Measurements from ENCODE around the gene MLXIPL.
A peak's percentile ranks its signal among the peaks of the same experiment; 100 is the strongest.
"Not testable (repeated sequence)": the region's sequence is repeated elsewhere in the genome, so short reads cannot be mapped to it uniquely, and the experiment has no call there.

Gene MLXIPL

GRCh38 chr7:73557397-73558257 lies 66.7 kb downstream of the MLXIPL start, which contains the start of gene BCL7B:
Gene BCL7B (minus strand): TSS chr7:73557690. CDS start chr7:73557578, 112 bp downstream.
- no peak for DNase-seq (ENCODE audit: low read depth)
- TF ChIP-seq CTCF (conservative IDR thresholded peaks at IDR 0.05; ENCODE audit: low read depth, low read length) = no peak
- peak within 1 kb of the TSS; percentile 89 for H3K4me3 ChIP-seq (ENCODE audit: low read length)

GRCh38 chr7:73557108-73557396 lies 67.3 kb downstream of the MLXIPL start:
- H3K4me3 ChIP-seq (ENCODE audit: low read length) = peak overlapping the region; percentile 89
- TF ChIP-seq CTCF (conservative IDR thresholded peaks at IDR 0.05; ENCODE audit: low read depth, low read length) = no peak
- DNase-seq (ENCODE audit: low read depth) = peak; percentile 61

GRCh38 chr7:73556208-73557107 lies 67.9 kb downstream of the MLXIPL start:
- TF ChIP-seq CTCF (conservative IDR thresholded peaks at IDR 0.05; ENCODE audit: low read depth, low read length) = no peak
- no peak for DNase-seq (ENCODE audit: low read depth)
- peak overlapping the region; percentile 89 for H3K4me3 ChIP-seq (ENCODE audit: low read length)

GRCh38 chr7:73555411-73555982 lies 68.8 kb downstream of the MLXIPL start:
- H3K4me3 ChIP-seq (ENCODE audit: low read length) = no peak overlapping the region
- no peak for TF ChIP-seq CTCF (conservative IDR thresholded peaks at IDR 0.05; ENCODE audit: low read depth, low read length)
- DNase-seq (ENCODE audit: low read depth) = no peak

GRCh38 chr7:73550093-73550492 lies 74.2 kb downstream of the MLXIPL start:
- not testable (repeated sequence) for DNase-seq (ENCODE audit: low read depth); H3K4me3 ChIP-seq (ENCODE audit: low read length)

GRCh38 chr7:73549176-73549575 lies 75.1 kb downstream of the MLXIPL start:
- no peak overlapping the region for H3K4me3 ChIP-seq (ENCODE audit: low read length)
- no peak for TF ChIP-seq CTCF (conservative IDR thresholded peaks at IDR 0.05; ENCODE audit: low read depth, low read length)
- DNase-seq (ENCODE audit: low read depth) = no peak

- H3K4me3 ChIP-seq (ENCODE audit: low read length) = no peak overlapping the region
- no peak for TF ChIP-seq CTCF (conservative IDR thresholded peaks at IDR 0.05; ENCODE audit: low read depth, low read length)
- no peak for DNase-seq (ENCODE audit: low read depth)
Measured at GRCh38 chr7:73547841-73548240, 76.5 kb downstream of the MLXIPL start.

Data from retinal pigment epithelial cell (primary cell).